HCT116 (cell line): ENCODE data around the gene SYDE1. TPM values are rescaled to one million over a fixed set of nuclear protein-coding genes. Genes with fewer than 3 reads are reported as not detected.

Source experiments
- ATAC-seq: fragments of 200-7000 bp; cut with Tn5 transposase; 2 replicates; pipeline ENCODE4 v1.9.1; 2020; ENCODE audit warnings: mild to moderate bottlenecking, moderate library complexity
- BruUV-seq: library from RNA; stranded (reverse); fragments of 400-500 nt; replicated peaks from 2 replicates; lab custom pipeline; 2021; lab: Mats Ljungman, UMichigan
- CTCF ChIA-PET: fragments of 300-600 bp; sonication (Branson Sonifier 250); formaldehyde crosslinking; loops from one replicate; lab custom pipeline; 2021; ENCODE audit warnings: antibody characterized with exemption; lab: Charles Lee
- POLR2A ChIA-PET: fragments of 300-600, 350-600 bp; sonication (Branson Sonifier 250); formaldehyde crosslinking; loops from one replicate; lab custom pipeline; 2021; ENCODE audit warnings: antibody characterized with exemption; lab: Charles Lee
- RAD21 ChIA-PET, 2 experiments: fragments of 300-600 bp; sonication (Branson Sonifier 250); formaldehyde crosslinking; loops; one replicate each; lab custom pipeline; 2023; ENCODE audit warnings: low total read pairs in 2 of 2; ENCODE audit not compliant: uncharacterized antibody in 2 of 2, unreplicated experiment in 2 of 2, low non-redundant PET in 1 of 2; lab: Charles Lee
- DNase-seq: peaks from one replicate; pipeline ENCODE4 v3.0.0-alpha.2; 2010; ENCODE audit warnings: low read depth, low spot score
- H2AFZ ChIP-seq: fragments of 200-600 bp; shearing (Covaris generic), sonication (generic); 2 replicates; pipeline ENCODE4 v1.6.1; 2017; ENCODE audit warnings: low read depth, mixed run types, mixed read lengths, antibody characterized with exemption, low read length; ENCODE audit not compliant: poor library complexity, severe bottlenecking
- H3K27ac ChIP-seq: 2 replicates; pipeline ENCODE4 v1.5.1; 2012; ENCODE audit warnings: low read depth, low read length
- H3K27me3 ChIP-seq: fragments of 200-600 bp; sonication (generic); 2 replicates; pipeline ENCODE4 v1.6.1; 2016; ENCODE audit warnings: mixed run types, low read length, mixed read lengths; ENCODE audit not compliant: insufficient read depth
- H3K36me3 ChIP-seq, 2 experiments: fragments of 200-500 bp in 1 of 2; fragments of 200-600 bp in 1 of 2; sonication (Bioruptor generic) in 1 of 2; sonication (generic) in 1 of 2; 2 replicates each; pipeline versions ENCODE4 v1.5.1 to v1.6.1; 2014 to 2016; ENCODE audit warnings: low read length in 2 of 2, inconsistent platforms in 1 of 2, mixed read lengths in 1 of 2, mixed run types in 1 of 2; ENCODE audit not compliant: insufficient read depth in 2 of 2, control insufficient read depth in 1 of 2
- H3K4me1 ChIP-seq, 2 experiments: fragments of 200-600 bp in 1 of 2; sonication (generic) in 1 of 2; 2 replicates each; pipeline versions ENCODE4 v1.5.1 to v1.6.1; 2012 to 2017; ENCODE audit warnings: low read length in 2 of 2, inconsistent platforms in 1 of 2, mild to moderate bottlenecking in 1 of 2, mixed read lengths in 1 of 2, mixed run types in 1 of 2, moderate library complexity in 1 of 2; ENCODE audit not compliant: insufficient read depth in 2 of 2, control insufficient read depth in 1 of 2
- H3K4me2 ChIP-seq: fragments of 200-600 bp; sonication (generic); 2 replicates; pipeline ENCODE4 v1.6.1; 2017; ENCODE audit warnings: mixed run types, low read length, mixed read lengths
- H3K4me3 ChIP-seq, 2 experiments: fragments of 200-600 bp in 1 of 2; sonication (generic) in 1 of 2; replicated peaks in 1 of 2; 2 replicates each; pipeline ENCODE4 v1.5.1; 2011 to 2016; ENCODE audit warnings: low read length in 2 of 2, control low read depth in 1 of 2, low read depth in 1 of 2, mild to moderate bottlenecking in 1 of 2, mixed read lengths in 1 of 2, mixed run types in 1 of 2
- H3K79me2 ChIP-seq: fragments of 200-600 bp; sonication (generic); 2 replicates; pipeline ENCODE4 v1.6.1; 2017; ENCODE audit warnings: mild to moderate bottlenecking, mixed run types, low read length, moderate library complexity, mixed read lengths; ENCODE audit not compliant: insufficient read depth
- H3K9ac ChIP-seq: fragments of 200-600 bp; sonication (generic); 2 replicates; pipeline ENCODE4 v1.6.1; 2016; ENCODE audit warnings: low read length, mixed read lengths
- H3K9me2 ChIP-seq: fragments of 200-600 bp; sonication (generic), shearing (Covaris generic); 2 replicates; pipeline ENCODE4 v1.6.1; 2017; ENCODE audit warnings: mixed run types, mild to moderate bottlenecking, moderate library complexity; ENCODE audit not compliant: insufficient read depth
- H3K9me3 ChIP-seq, 2 experiments: fragments of 200-500 bp in 1 of 2; fragments of 200-600 bp in 1 of 2; sonication (Bioruptor generic) in 1 of 2; sonication (generic) in 1 of 2; 2 replicates each; pipeline ENCODE4 v1.6.1; 2014 to 2017; ENCODE audit warnings: low read length in 2 of 2, mixed read lengths in 2 of 2, inconsistent platforms in 1 of 2, low read depth in 1 of 2, mild to moderate bottlenecking in 1 of 2, mixed run types in 1 of 2, moderate library complexity in 1 of 2; ENCODE audit not compliant: control insufficient read depth in 1 of 2, insufficient read depth in 1 of 2
- H4K20me1 ChIP-seq: fragments of 200-600 bp; sonication (generic), shearing (Covaris generic); 2 replicates; pipeline ENCODE4 v1.6.1; 2017; ENCODE audit warnings: mixed run types, mild to moderate bottlenecking, moderate library complexity; ENCODE audit not compliant: insufficient read depth
- CEBPB ChIP-seq: IDR thresholded peaks from 2 replicates; pipeline ENCODE4 v1.6.1; 2012; ENCODE audit warnings: low read depth
- EGR1 ChIP-seq: IDR thresholded peaks from 2 replicates; pipeline ENCODE4 v1.6.1; 2012; ENCODE audit warnings: low read depth
- ELF1 ChIP-seq: IDR thresholded peaks from 2 replicates; pipeline ENCODE4 v1.6.1; 2012; ENCODE audit warnings: low read depth, borderline replicate concordance
- EZH2 ChIP-seq: fragments of 200-600 bp; sonication (generic); IDR thresholded peaks from 2 replicates; pipeline ENCODE4 v1.6.1; 2017; ENCODE audit warnings: antibody characterized with exemption, mixed run types
- POLR2AphosphoS5 ChIP-seq: IDR thresholded peaks from 2 replicates; pipeline ENCODE4 v1.6.1; 2011; ENCODE audit warnings: mild to moderate bottlenecking, low read depth, low read length, moderate library complexity
- SIN3A ChIP-seq: IDR thresholded peaks from 2 replicates; pipeline ENCODE4 v1.6.1; 2012; ENCODE audit warnings: low read depth
- SP1 ChIP-seq: IDR thresholded peaks from 2 replicates; pipeline ENCODE4 v1.6.1; 2012; ENCODE audit warnings: low read depth
- SRF ChIP-seq: IDR thresholded peaks from 2 replicates; pipeline ENCODE4 v1.6.1; 2012; ENCODE audit warnings: low read depth
- TCF7L2 ChIP-seq: IDR thresholded peaks from 2 replicates; pipeline ENCODE4 v1.7.0; 2011; ENCODE audit warnings: borderline replicate concordance, inconsistent platforms; ENCODE audit not compliant: insufficient read depth, insufficient read length; ENCODE audit errors: extremely low read depth
- ZFX ChIP-seq: fragments of 450-650 bp; IDR thresholded peaks from 2 replicates; pipeline ENCODE4 v1.6.1; 2017
- intact Hi-C: fragments of 100-400 bp; cut with micrococcal nuclease; formaldehyde crosslinking; loops from 2 replicates; pipeline ENCODE4 v1.10.0; 2022
- total RNA-seq: library from RNA; stranded (reverse); gene quantifications from one replicate; pipeline ENCODE4 v1.2.1, GENCODE V29; 2021; ENCODE audit not compliant: unreplicated experiment
- TF ChIP-seq, protein P1 (sequence below): IDR thresholded peaks from 2 replicates; pipeline ENCODE4 v1.6.1; 2011; ENCODE audit warnings: mild to moderate bottlenecking, low read length, moderate library complexity; ENCODE audit not compliant: insufficient replicate concordance; ENCODE audit errors: extremely low read depth
- TF ChIP-seq, protein P2 (sequence below): IDR thresholded peaks from 2 replicates; pipeline ENCODE4 v1.6.1; 2012
- TF ChIP-seq, protein P3 (sequence below): IDR thresholded peaks from 2 replicates; pipeline ENCODE4 v1.6.1; 2012

The SYDE1 gene
- total RNA-seq, 1 experiment from 2014 or later: 4.9 TPM

DNA sequence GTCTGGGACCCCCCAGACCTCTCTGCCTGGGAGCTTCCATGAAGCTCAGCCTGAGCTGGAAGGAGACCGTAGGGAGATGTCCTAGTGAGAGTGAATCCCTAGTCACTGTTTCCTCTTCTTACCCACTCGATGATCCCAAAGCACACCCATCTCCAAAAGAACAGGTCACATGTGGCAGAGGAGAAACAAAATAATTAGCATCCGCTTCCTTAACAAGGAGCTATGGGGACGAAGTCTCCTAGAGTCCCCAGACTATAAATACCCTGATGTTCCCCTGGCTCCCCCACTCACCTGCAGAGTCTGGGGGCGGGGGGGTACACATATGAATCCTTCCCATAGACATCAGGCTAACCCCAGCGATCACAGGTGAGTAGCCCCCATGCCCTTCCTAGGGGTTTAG, 25.3 kb upstream of the SYDE1 start, which contains the start of gene OR1I1 (continued):
- TF ChIP-seq SP1: no peak
- TF ChIP-seq ELF1: no peak
- TF ChIP-seq, protein P1, sequence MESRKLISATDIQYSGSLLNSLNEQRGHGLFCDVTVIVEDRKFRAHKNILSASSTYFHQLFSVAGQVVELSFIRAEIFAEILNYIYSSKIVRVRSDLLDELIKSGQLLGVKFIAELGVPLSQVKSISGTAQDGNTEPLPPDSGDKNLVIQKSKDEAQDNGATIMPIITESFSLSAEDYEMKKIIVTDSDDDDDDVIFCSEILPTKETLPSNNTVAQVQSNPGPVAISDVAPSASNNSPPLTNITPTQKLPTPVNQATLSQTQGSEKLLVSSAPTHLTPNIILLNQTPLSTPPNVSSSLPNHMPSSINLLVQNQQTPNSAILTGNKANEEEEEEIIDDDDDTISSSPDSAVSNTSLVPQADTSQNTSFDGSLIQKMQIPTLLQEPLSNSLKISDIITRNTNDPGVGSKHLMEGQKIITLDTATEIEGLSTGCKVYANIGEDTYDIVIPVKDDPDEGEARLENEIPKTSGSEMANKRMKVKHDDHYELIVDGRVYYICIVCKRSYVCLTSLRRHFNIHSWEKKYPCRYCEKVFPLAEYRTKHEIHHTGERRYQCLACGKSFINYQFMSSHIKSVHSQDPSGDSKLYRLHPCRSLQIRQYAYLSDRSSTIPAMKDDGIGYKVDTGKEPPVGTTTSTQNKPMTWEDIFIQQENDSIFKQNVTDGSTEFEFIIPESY: no peak
- TF ChIP-seq POLR2AphosphoS5: no peak
- TF ChIP-seq, protein P2, sequence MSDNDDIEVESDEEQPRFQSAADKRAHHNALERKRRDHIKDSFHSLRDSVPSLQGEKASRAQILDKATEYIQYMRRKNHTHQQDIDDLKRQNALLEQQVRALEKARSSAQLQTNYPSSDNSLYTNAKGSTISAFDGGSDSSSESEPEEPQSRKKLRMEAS: no peak
- no peak for TF ChIP-seq SRF

DNA sequence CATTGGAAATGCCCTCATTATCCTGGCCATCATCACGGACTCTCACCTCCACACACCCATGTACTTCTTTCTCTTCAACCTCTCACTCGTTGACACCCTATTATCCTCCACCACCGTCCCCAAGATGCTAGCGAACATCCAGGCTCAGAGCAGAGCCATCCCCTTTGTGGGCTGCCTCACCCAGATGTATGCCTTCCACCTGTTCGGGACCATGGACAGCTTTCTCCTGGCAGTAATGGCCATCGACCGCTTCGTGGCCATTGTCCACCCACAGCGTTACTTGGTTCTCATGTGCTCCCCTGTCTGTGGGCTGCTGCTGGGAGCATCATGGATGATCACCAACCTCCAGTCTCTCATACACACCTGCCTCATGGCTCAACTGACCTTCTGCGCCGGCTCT, 20.0 kb upstream of the SYDE1 start:
- Histone ChIP-seq H3K27me3 (peaks cover 38% of the 10 kb centered on the region), H3K9me2 (no peaks in the 10 kb centered on the region), H4K20me1 (no peaks in the 10 kb centered on the region), H3K9ac (no peak overlapping the region), H3K4me3 (no peak overlapping the region), H3K9me3 (no peaks in the 10 kb centered on the region), H3K4me1 (peaks cover 0 to 3% of the 10 kb centered on the region in 2 experiments; a peak in 1 of 4 replicates), H3K79me2 (no peaks in the 10 kb centered on the region), H3K36me3 (no peaks in the 10 kb centered on the region), H3K27ac (no peak overlapping the region), H2AFZ (no peak overlapping the region), H3K4me2 (no peak overlapping the region)
- ChIA-PET CTCF (no interaction called here), RAD21 (no interaction called here), POLR2A (no interaction called here)
- intact Hi-C loops: no loop called here
- DNase-seq (no peak), ATAC-seq (no peak)
- BruUV-seq: no TSS peak
- TF ChIP-seq CEBPB (no peak), ZFX (no peak), TCF7L2 (no peak), SP1 (no peak), EZH2 (no peak), EGR1 (no peak), SIN3A (no peak), ELF1 (no peak)
- TF ChIP-seq, protein P3, sequence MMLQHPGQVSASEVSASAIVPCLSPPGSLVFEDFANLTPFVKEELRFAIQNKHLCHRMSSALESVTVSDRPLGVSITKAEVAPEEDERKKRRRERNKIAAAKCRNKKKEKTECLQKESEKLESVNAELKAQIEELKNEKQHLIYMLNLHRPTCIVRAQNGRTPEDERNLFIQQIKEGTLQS: no peak
- TF ChIP-seq, protein P2: no peak
